HepG2 (cell line): ENCODE data around the gene TENM3. TPM values are rescaled to one million over a fixed set of nuclear protein-coding genes. Genes with fewer than 3 reads are reported as not detected.

ENCODE experiments used
- ATAC-seq: fragments of 200-7000 bp; cut with Tn5 transposase; 3 replicates; pipeline ENCODE4 v1.9.1; 2020; ENCODE audit warnings: mild to moderate bottlenecking, moderate library complexity
- BruUV-seq: library from RNA; stranded (reverse); fragments of 400-500 nt; replicated peaks from 2 replicates; lab custom pipeline; 2021; lab: Mats Ljungman, UMichigan
- CTCF ChIA-PET: fragments of 300-600 bp; formaldehyde crosslinking; extraction: SDS; loops from one replicate; lab custom pipeline; 2021; ENCODE audit warnings: low total read pairs, inconsistent platforms, low intra/inter-chr PET ratio; lab: Yijun Ruan, JAX
- POLR2A ChIA-PET: fragments of 350-600 bp; sonication (Branson Sonifier 250); formaldehyde crosslinking; loops from one replicate; lab custom pipeline; 2020; ENCODE audit warnings: antibody characterized with exemption, inconsistent platforms; lab: Yijun Ruan, JAX
- DNase-seq: peaks from one replicate; pipeline ENCODE4 v3.0.0-alpha.2; 2015; ENCODE audit warnings: low spot score
- FAIRE-seq: peaks from 3 replicates; lab custom pipeline; 2011; peaks lifted over from hg19 to GRCh38; lab: Jason Lieb, UNC
- H2AFZ ChIP-seq: one replicate; pipeline ENCODE4 v1.6.1; 2011; ENCODE audit warnings: low read length, inconsistent platforms
- H3K27ac ChIP-seq: fragments of 300-600 bp; 3 replicates; pipeline ENCODE4 v1.8.0; 2011; ENCODE audit warnings: mixed run types, mild to moderate bottlenecking, mixed read lengths, low read length, inconsistent platforms; ENCODE audit not compliant: insufficient read depth; ENCODE audit errors: extremely low read length
- H3K27me3 ChIP-seq, 2 experiments: fragments of 200-600 bp in 1 of 2; 2 replicates in 1 of 2; 3 replicates in 1 of 2; pipeline versions ENCODE4 v1.6.0 to v1.8.0; 2011; ENCODE audit warnings: low read length in 2 of 2, mild to moderate bottlenecking in 2 of 2, moderate library complexity in 2 of 2, inconsistent platforms in 1 of 2; ENCODE audit not compliant: insufficient read depth in 2 of 2, control insufficient read depth in 1 of 2
- H3K36me3 ChIP-seq, 2 experiments: fragments of 200-600 bp in 1 of 2; replicated peaks in 1 of 2; 2 replicates in 1 of 2; 3 replicates in 1 of 2; pipeline versions ENCODE4 v1.5.1 to v1.8.0; 2011; ENCODE audit warnings: low read length in 2 of 2, inconsistent platforms in 1 of 2; ENCODE audit not compliant: insufficient read depth in 2 of 2, control insufficient read depth in 1 of 2
- H3K4me1 ChIP-seq: 2 replicates; pipeline ENCODE4 v1.5.1; 2012; ENCODE audit warnings: low read length, inconsistent platforms; ENCODE audit not compliant: insufficient read depth
- H3K4me2 ChIP-seq: 2 replicates; pipeline ENCODE4 v1.6.0; 2011; ENCODE audit warnings: low read depth, low read length, inconsistent platforms
- H3K4me3 ChIP-seq, 3 experiments: fragments of 200-600 bp in 1 of 3; sonication (generic), shearing (Covaris generic) in 1 of 3; replicated peaks in 1 of 3; 2 replicates each; pipeline ENCODE4 v1.5.1; 2011 to 2016; ENCODE audit warnings: low read length in 3 of 3, inconsistent platforms in 2 of 3, low read depth in 2 of 3, mild to moderate bottlenecking in 2 of 3, control low read depth in 1 of 3, mixed read lengths in 1 of 3; ENCODE audit not compliant: insufficient read depth in 1 of 3
- H3K79me2 ChIP-seq: one replicate; pipeline ENCODE4 v1.6.1; 2011; ENCODE audit warnings: low read length, inconsistent platforms; ENCODE audit not compliant: insufficient read depth
- H3K9ac ChIP-seq: 2 replicates; pipeline ENCODE4 v1.6.0; 2011; ENCODE audit warnings: mild to moderate bottlenecking, low read depth, low read length, inconsistent platforms; ENCODE audit not compliant: insufficient read depth
- H3K9me3 ChIP-seq: 2 replicates; pipeline ENCODE4 v1.5.1; 2012; ENCODE audit warnings: mild to moderate bottlenecking, low read length
- H4K20me1 ChIP-seq: 2 replicates; pipeline ENCODE4 v1.6.0; 2011; ENCODE audit warnings: inconsistent platforms, mild to moderate bottlenecking, low read length, moderate library complexity; ENCODE audit not compliant: insufficient read depth
- ATF7 ChIP-seq, 2 experiments: fragments of 450-650 bp in 1 of 2; sonication (generic) in 1 of 2; formaldehyde crosslinking in 1 of 2; IDR thresholded peaks; 2 replicates each; pipeline versions ENCODE4 v1.4.0 to v1.6.1; 2016 to 2020; ENCODE audit warnings: antibody characterized with exemption in 1 of 2, mild to moderate bottlenecking in 1 of 2, missing genetic modification reagents in 1 of 2
- CHD4 ChIP-seq: fragments of 200-600 bp; sonication (generic); IDR thresholded peaks from 2 replicates; pipeline ENCODE4 v1.7.0; 2017; ENCODE audit warnings: mild to moderate bottlenecking, low read length, borderline replicate concordance
- GMEB2 ChIP-seq: IDR thresholded peaks from 2 replicates; pipeline ENCODE4 v1.6.1; 2016; ENCODE audit warnings: missing biosample characterization, missing genetic modification reagents, low read depth
- NR2C2 ChIP-seq: sonication (generic); formaldehyde crosslinking; IDR thresholded peaks from 2 replicates; pipeline ENCODE4 v1.4.0; 2020; ENCODE audit warnings: missing genetic modification reagents, mild to moderate bottlenecking, moderate library complexity, borderline replicate concordance
- PAF1 ChIP-seq: IDR thresholded peaks from 2 replicates; pipeline ENCODE4 v1.6.1; 2016; ENCODE audit warnings: missing genetic modification reagents, missing compliant biosample characterization
- RBM39 ChIP-seq: fragments of 200-400 bp; formaldehyde crosslinking; IDR thresholded peaks from one replicate; pipeline ENCODE4 v1.6.1; 2018; ENCODE audit warnings: antibody characterized with exemption, mild to moderate bottlenecking, low read depth, low read length; ENCODE audit not compliant: poor library complexity, severe bottlenecking
- SKI ChIP-seq: fragments of 450-650 bp; IDR thresholded peaks from one replicate; pipeline ENCODE4 v1.6.1; 2018; ENCODE audit warnings: mild to moderate bottlenecking; ENCODE audit not compliant: partially characterized antibody
- SRSF9 ChIP-seq: fragments of 200-400 bp; formaldehyde crosslinking; IDR thresholded peaks from 2 replicates; pipeline ENCODE4 v1.6.1; 2018; ENCODE audit warnings: borderline replicate concordance, mild to moderate bottlenecking, low read depth, low read length; ENCODE audit not compliant: insufficient read depth, poor library complexity, severe bottlenecking
- ZBED4 ChIP-seq: sonication (generic); formaldehyde crosslinking; IDR thresholded peaks from 2 replicates; pipeline ENCODE4 v1.4.0; 2020; ENCODE audit warnings: missing genetic modification reagents, borderline replicate concordance
- ZNF225 ChIP-seq: sonication (generic); formaldehyde crosslinking; IDR thresholded peaks from 2 replicates; pipeline ENCODE4 v1.4.0; 2020; ENCODE audit warnings: mild to moderate bottlenecking, missing genetic modification reagents
- ZNF589 ChIP-seq: sonication (generic); formaldehyde crosslinking; conservative IDR thresholded peaks from 2 replicates; pipeline ENCODE4 v1.8.0; 2022; ENCODE audit warnings: mild to moderate bottlenecking, moderate library complexity, missing genetic modification reagents
- ZNF878 ChIP-seq: sonication (generic); formaldehyde crosslinking; IDR thresholded peaks from 2 replicates; pipeline ENCODE4 v1.8.1; 2023; ENCODE audit warnings: mild to moderate bottlenecking, missing genetic modification reagents, moderate library complexity
- WGBS: methylation state at CpG from one replicate; pipeline ENCODE4 v1.1.6; 2017; ENCODE audit warnings: low lambda C conversion rate; 5-methylcytosine and 5-hydroxymethylcytosine counted together
- in situ Hi-C: cut with HindIII; loops from 2 replicates; pipeline ENCODE4 v1.10.0; 2017; ENCODE audit warnings: low pct_unique_long_range_greater_than_20kb; ENCODE audit not compliant: extremely low pct_ligation_motif_present
- intact Hi-C: fragments of 100-400 bp; cut with micrococcal nuclease; formaldehyde crosslinking; loops from one replicate; pipeline ENCODE4 v1.10.0; 2022; ENCODE audit not compliant: unreplicated experiment
- polyA plus RNA-seq, 8 experiments: library from polyadenylated mRNA; depleted of rRNA in 3 of 8; stranded (reverse) in 7 of 8; unstranded in 1 of 8; fragments of >200 nt; fragmentation: Illumina TruSeq in 4 of 8; extraction: Trizol in 4 of 8; gene quantifications; 2 replicates each; pipeline versions ENCODE4 v1.2.1 to v1.2.3, GENCODE V29; 2011 to 2016; ENCODE audit warnings: low read depth in 4 of 8, missing spikeins in 1 of 8, mixed read lengths in 1 of 8; ENCODE audit not compliant: insufficient read depth in 1 of 8
- total RNA-seq, 5 experiments: library from RNA; depleted of rRNA; stranded (reverse); fragments of >200 nt; fragmentation: Illumina TruSeq; extraction: Trizol; gene quantifications; 2 replicates each; pipeline ENCODE4 v1.2.3, GENCODE V29; 2016; ENCODE audit warnings: low read depth in 1 of 5

TENM3 gene
- total and polyA plus RNA-seq, 2 of the 13 experiments (the other 11 are each of a cell fraction or from before 2014, with no cell fraction given) = 0.04 TPM; not detected in 1

- Histone ChIP-seq H2AFZ (no peak overlapping the region), H3K4me2 (no peak overlapping the region), H3K4me3 (no peak overlapping the region), H3K9ac (no peak overlapping the region), H3K79me2 (no peaks in the 10 kb centered on the region), H3K27me3 (peaks cover 0 to 7% of the 10 kb centered on the region in 2 experiments; a peak in 1 of 5 replicates), H3K36me3 (no peaks in the 10 kb centered on the region), H3K9me3 (peaks cover 8% of the 10 kb centered on the region; the same call in 1 of the 2 replicates), H4K20me1 (no peaks in the 10 kb centered on the region), H3K27ac (no peak overlapping the region)
- in situ Hi-C loops = no loop called here
- no peak for FAIRE-seq
- WGBS = 0% methylated on average over 1 of the region's 1 CpG
- no peak for DNase-seq
- ATAC-seq = no peak
- BruUV-seq = no TSS peak
- POLR2A ChIA-PET = no interaction called here
- TF ChIP-seq CHD4 (no peak), ZNF878 (CRISPR knock-in tag) (no peak), ATF7 (IDR thresholded peaks at IDR 0.05) (peak; percentile 86), ATF7 (CRISPR knock-in tag; IDR thresholded peaks at IDR 0.05) (no peak)
- TF ChIP-seq, all 625 proteins: peak for 1
- H3K4me1 ChIP-seq = no peaks in the 10 kb centered on the region
- CTCF ChIA-PET = no interaction called here
- intact Hi-C loops = no loop called here
Measured at GRCh38 chr4:182318256-182318655, 75.1 kb downstream of the TENM3 start.

GRCh38 chr4:182320092-182320491 is 76.9 kb downstream of the TENM3 start:
- Histone ChIP-seq H3K79me2 (no peaks in the 10 kb centered on the region), H3K9ac (no peak overlapping the region), H4K20me1 (no peaks in the 10 kb centered on the region), H3K27ac (no peak overlapping the region), H2AFZ (no peak overlapping the region), H3K4me1 (no peaks in the 10 kb centered on the region), H3K4me3 (no peak overlapping the region), H3K9me3 (no peaks in the 10 kb centered on the region), H3K4me2 (no peak overlapping the region), H3K36me3 (no peaks in the 10 kb centered on the region), H3K27me3 (peaks cover 0 to 7% of the 10 kb centered on the region in 2 experiments; a peak in 1 of 5 replicates)
- FAIRE-seq (no peak), DNase-seq (no peak), ATAC-seq (no peak)
- ChIA-PET POLR2A (no interaction called here), CTCF (no interaction called here)
- intact Hi-C loops = no loop called here
- TF ChIP-seq SRSF9 = no peak
- no peak for TF ChIP-seq ZBED4
- TF ChIP-seq GMEB2 (CRISPR knock-in tag) = no peak
- TF ChIP-seq RBM39 = no peak
- no peak for TF ChIP-seq ZNF589
- no peak for TF ChIP-seq SKI
- no peak for TF ChIP-seq ZNF225 (CRISPR knock-in tag)
- TF ChIP-seq NR2C2 (CRISPR knock-in tag) = no peak
- TF ChIP-seq PAF1 (CRISPR knock-in tag) = no peak
- 39% methylated on average over 5 of the region's 6 CpGs for WGBS
- in situ Hi-C loops = no loop called here
- no TSS peak for BruUV-seq
